NCI-H2171 treated with DMSO at 0.1 percent for 48 hours (cell line): ENCODE measurements around the gene CDKL5.

Experiments used
- DNase-seq: peaks from one replicate; lab custom pipeline; 2025; lab: John Stamatoyannopoulos, UW

Gene CDKL5

GRCh38 chrX:18457000-18457399 is 31.6 kb downstream of the CDKL5 start:
- no peak for DNase-seq

GRCh38 chrX:18461431-18461830 is 36.0 kb downstream of the CDKL5 start:
- no peak for DNase-seq

- DNase-seq, result no peak
Observed at GRCh38 chrX:18464499-18464898, 39.1 kb downstream of the CDKL5 start.

- no peak for DNase-seq
Observed at GRCh38 chrX:18465051-18465450, 39.6 kb downstream of the CDKL5 start.

- DNase-seq, result no peak
Observed at GRCh38 chrX:18468599-18468998, 43.2 kb downstream of the CDKL5 start.

GRCh38 chrX:18471296-18471695 is 45.9 kb downstream of the CDKL5 start:
- no peak for DNase-seq

GRCh38 chrX:18490806-18491555 is 65.6 kb downstream of the CDKL5 start:
- DNase-seq, result no peak

GRCh38 chrX:18491587-18492340 is 66.4 kb downstream of the CDKL5 start:
- DNase-seq, result no peak

GRCh38 chrX:18534949-18535348 is 109.5 kb downstream of the CDKL5 start:
- no peak for DNase-seq

GRCh38 chrX:18537068-18537467 is 111.7 kb downstream of the CDKL5 start:
- DNase-seq, result no peak

GRCh38 chrX:18537524-18537923 is 112.1 kb downstream of the CDKL5 start:
- DNase-seq, result no peak

- DNase-seq, result no peak
Observed at GRCh38 chrX:18542131-18542530, 116.7 kb downstream of the CDKL5 start.

GRCh38 chrX:18542905-18543304 is 117.5 kb downstream of the CDKL5 start:
- no peak for DNase-seq

GRCh38 chrX:18543738-18544137 is 118.3 kb downstream of the CDKL5 start:
- no peak for DNase-seq

- DNase-seq, result no peak
Observed at GRCh38 chrX:18545771-18546170, 120.4 kb downstream of the CDKL5 start.

- DNase-seq, result no peak
Observed at GRCh38 chrX:18548996-18549395, 123.6 kb downstream of the CDKL5 start.

- DNase-seq, result no peak
Observed at GRCh38 chrX:18549643-18550042, 124.2 kb downstream of the CDKL5 start.

- DNase-seq, result no peak
Observed at GRCh38 chrX:18557879-18558278, 132.5 kb downstream of the CDKL5 start.

GRCh38 chrX:18558799-18559198 is 133.4 kb downstream of the CDKL5 start:
- DNase-seq, result no peak

- DNase-seq, result no peak
Observed at GRCh38 chrX:18561020-18561419, 135.6 kb downstream of the CDKL5 start.

GRCh38 chrX:18565727-18566126 is 140.3 kb downstream of the CDKL5 start:
- DNase-seq, result no peak

- no peak for DNase-seq
Observed at GRCh38 chrX:18566748-18567147, 141.3 kb downstream of the CDKL5 start.

GRCh38 chrX:18573556-18573955 is 148.1 kb downstream of the CDKL5 start:
- DNase-seq, result no peak

- no peak for DNase-seq
Observed at GRCh38 chrX:18574591-18574990, 149.2 kb downstream of the CDKL5 start.
